HEK293 (cell line): ENCODE measurements around the gene RRP12.

ENCODE experiments used
- AEBP2 ChIP-seq: fragments of 450-650 bp; formaldehyde crosslinking; IDR thresholded peaks from 2 replicates; pipeline ENCODE4 v1.5.1; 2016; ENCODE audit warnings: missing biosample characterization, missing genetic modification characterization, borderline replicate concordance
- CTCF ChIP-seq: fragments of 450-650 bp; formaldehyde crosslinking; IDR thresholded peaks from 2 replicates; pipeline ENCODE4 v1.5.1; 2016; ENCODE audit warnings: missing biosample characterization, missing genetic modification characterization
- EGR2 ChIP-seq: fragments of 450-650 bp; formaldehyde crosslinking; IDR thresholded peaks from 2 replicates; pipeline ENCODE4 v1.5.1; 2016; ENCODE audit warnings: low read depth, missing biosample characterization, missing genetic modification characterization
- PRDM2 ChIP-seq: fragments of 450-650 bp; formaldehyde crosslinking; IDR thresholded peaks from 2 replicates; pipeline ENCODE4 v1.5.1; 2016; ENCODE audit warnings: missing biosample characterization, missing genetic modification characterization, borderline replicate concordance
- YY2 ChIP-seq: fragments of 450-650 bp; formaldehyde crosslinking; IDR thresholded peaks from 2 replicates; pipeline ENCODE4 v1.5.1; 2016; ENCODE audit warnings: missing biosample characterization, missing genetic modification characterization
- ZBTB10 ChIP-seq: fragments of 450-650 bp; formaldehyde crosslinking; IDR thresholded peaks from 2 replicates; pipeline ENCODE4 v1.5.1; 2016; ENCODE audit warnings: missing biosample characterization, missing genetic modification characterization
- ZBTB11 ChIP-seq: fragments of 450-650 bp; formaldehyde crosslinking; conservative IDR thresholded peaks from 2 replicates; pipeline ENCODE4 v1.5.1; 2016; ENCODE audit warnings: low read depth, missing biosample characterization, missing genetic modification characterization
- ZBTB8A ChIP-seq: fragments of 450-650 bp; formaldehyde crosslinking; IDR thresholded peaks from 2 replicates; pipeline ENCODE4 v1.5.1; 2016; ENCODE audit warnings: missing biosample characterization, missing genetic modification characterization
- ZNF174 ChIP-seq: fragments of 450-650 bp; formaldehyde crosslinking; IDR thresholded peaks from 2 replicates; pipeline ENCODE4 v1.5.0; 2017; ENCODE audit warnings: missing biosample characterization, mild to moderate bottlenecking, missing genetic modification characterization
- ZNF211 ChIP-seq: fragments of 450-650 bp; formaldehyde crosslinking; IDR thresholded peaks from 2 replicates; pipeline ENCODE4 v1.5.1; 2016; ENCODE audit warnings: low read depth, missing biosample characterization, missing genetic modification characterization
- ZNF214 ChIP-seq: fragments of 450-650 bp; formaldehyde crosslinking; IDR thresholded peaks from 2 replicates; pipeline ENCODE4 v1.5.1; 2017; ENCODE audit warnings: missing biosample characterization, mild to moderate bottlenecking, missing genetic modification characterization, borderline replicate concordance
- ZNF274 ChIP-seq, 2 experiments: fragments of 200-500 bp in 1 of 2; fragments of 450-650 bp in 1 of 2; sonication (Bioruptor generic) in 1 of 2; formaldehyde crosslinking in 1 of 2; IDR thresholded peaks; 2 replicates each; pipeline versions ENCODE4 v1.5.1 to v1.6.1; 2014 to 2016; ENCODE audit warnings: borderline replicate concordance in 1 of 2, inconsistent platforms in 1 of 2, low read length in 1 of 2, missing biosample characterization in 1 of 2, missing genetic modification characterization in 1 of 2
- ZNF324 ChIP-seq: fragments of 450-650 bp; formaldehyde crosslinking; IDR thresholded peaks from 2 replicates; pipeline ENCODE4 v1.5.1; 2016; ENCODE audit warnings: missing biosample characterization, missing genetic modification characterization
- ZNF350 ChIP-seq: fragments of 450-650 bp; formaldehyde crosslinking; IDR thresholded peaks from 2 replicates; pipeline ENCODE4 v1.5.0; 2017; ENCODE audit warnings: missing biosample characterization, mild to moderate bottlenecking, missing genetic modification characterization
- ZNF449 ChIP-seq: fragments of 450-650 bp; formaldehyde crosslinking; IDR thresholded peaks from 2 replicates; pipeline ENCODE4 v1.5.1; 2017; ENCODE audit warnings: missing biosample characterization, mild to moderate bottlenecking, missing genetic modification characterization, moderate library complexity
- ZNF624 ChIP-seq: fragments of 450-650 bp; formaldehyde crosslinking; IDR thresholded peaks from 2 replicates; pipeline ENCODE4 v1.5.1; 2017; ENCODE audit warnings: missing biosample characterization, missing genetic modification characterization
- ZNF747 ChIP-seq: fragments of 450-650 bp; formaldehyde crosslinking; IDR thresholded peaks from 2 replicates; pipeline ENCODE4 v1.5.1; 2016; ENCODE audit warnings: missing biosample characterization, missing genetic modification characterization
- ZNF76 ChIP-seq: fragments of 450-650 bp; formaldehyde crosslinking; IDR thresholded peaks from 2 replicates; pipeline ENCODE4; 2016; ENCODE audit warnings: low read depth, missing biosample characterization, missing genetic modification characterization, borderline replicate concordance
- ZNF777 ChIP-seq: fragments of 450-650 bp; formaldehyde crosslinking; IDR thresholded peaks from 2 replicates; pipeline ENCODE4 v1.5.1; 2017; ENCODE audit warnings: missing biosample characterization, missing genetic modification characterization, borderline replicate concordance
- ZSCAN23 ChIP-seq: fragments of 450-650 bp; formaldehyde crosslinking; IDR thresholded peaks from 2 replicates; pipeline ENCODE4 v1.5.1; 2016; ENCODE audit warnings: missing biosample characterization, missing genetic modification characterization

RRP12 gene

GRCh38 chr10:97318772-97319651, 82.1 kb downstream of the RRP12 start, which contains the start of gene FRAT1 (continued):
- 0 out of 2 replicates have a peak, but pooled peaks have one; percentile 41 for TF ChIP-seq ZBTB10 (tag by site-specific recombination)
- peak; percentile 75 for TF ChIP-seq ZBTB8A (tag by site-specific recombination)
- no peak for TF ChIP-seq ZNF211 (tag by site-specific recombination)
- TF ChIP-seq ZNF624 (tag by site-specific recombination): no peak
- TF ChIP-seq ZNF76 (tag by site-specific recombination): peak; percentile 85
- TF ChIP-seq ZBTB11 (tag by site-specific recombination): no peak; the same call in 1 of the 2 replicates
- TF ChIP-seq YY2 (tag by site-specific recombination): peak; percentile 26; the same call in 1 of the 2 replicates
- no peak; the same call in 1 of the 2 replicates for TF ChIP-seq ZNF449 (tag by site-specific recombination)
- no peak for TF ChIP-seq ZNF274 (IDR thresholded peaks at IDR 0.05; ENCODE audit: low read length)
- no peak for TF ChIP-seq ZNF274 (tag by site-specific recombination; IDR thresholded peaks at IDR 0.05; ENCODE audit: borderline replicate concordance)
- TF ChIP-seq ZNF174 (tag by site-specific recombination): no peak
- TF ChIP-seq ZNF350: no peak
- TF ChIP-seq EGR2: peak; percentile 72
- TF ChIP-seq ZNF324 (tag by site-specific recombination): peak; percentile 94
- TF ChIP-seq ZNF747 (tag by site-specific recombination): no peak
- no peak for TF ChIP-seq ZNF214 (tag by site-specific recombination)
- no peak for TF ChIP-seq CTCF (tag by site-specific recombination)
- no peak for TF ChIP-seq AEBP2 (tag by site-specific recombination)
- TF ChIP-seq PRDM2 (tag by site-specific recombination): no peak
- peak; percentile 83; the same call in 1 of the 2 replicates for TF ChIP-seq ZSCAN23 (tag by site-specific recombination)
- no peak for TF ChIP-seq ZNF777
